Ascending aorta (tissue), 2 donors: ENCODE measurements around the gene PTPRB. TPM values are rescaled to one million over a fixed set of nuclear protein-coding genes. Genes with fewer than 3 reads are reported as not detected.

ENCODE experiments used
- DNase-seq, 2 donors: peaks; one replicate each; pipeline ENCODE4 v3.0.0-alpha.2; 2019; ENCODE audit warnings: low spot score in 2 of 2
- H3K27ac ChIP-seq, 2 donors: fragments of 200-600 bp; sonication (generic); one replicate each; pipeline ENCODE4 v1.5.1; 2016 to 2017; ENCODE audit warnings: mild to moderate bottlenecking in 1 of 2
- H3K27me3 ChIP-seq: fragments of 200-600 bp; sonication (generic); one replicate; pipeline ENCODE4 v1.5.1; 2017
- H3K36me3 ChIP-seq, 2 donors: fragments of 200-600 bp; sonication (generic); one replicate each; pipeline ENCODE4 v1.5.1; 2016
- H3K4me1 ChIP-seq, 2 donors: fragments of 200-600 bp; sonication (generic); one replicate each; pipeline ENCODE4 v1.5.1; 2016 to 2017; ENCODE audit warnings: mild to moderate bottlenecking in 1 of 2
- H3K4me3 ChIP-seq, 2 donors: fragments of 200-600 bp; sonication (generic); one replicate each; pipeline ENCODE4 v1.5.1; 2016 to 2017; ENCODE audit warnings: mild to moderate bottlenecking in 1 of 2
- H3K9me3 ChIP-seq, 2 donors: fragments of 200-600 bp; sonication (generic); one replicate each; pipeline ENCODE4 v1.5.1; 2016
- intact Hi-C: fragments of 100-400 bp; cut with DNase I; formaldehyde crosslinking; loops from one replicate; pipeline ENCODE4 v1.15.1; 2023
- total RNA-seq: library from RNA; depleted of rRNA; stranded (reverse); fragments of >200 nt; gene quantifications from one replicate; pipeline ENCODE4 v1.1.0, GENCODE V29; 2016
- TF ChIP-seq, protein P1 (sequence below), 3 experiments: fragments of 200-600 bp in 2 of 3; fragments of 450-650 bp in 1 of 3; sonication (generic) in 2 of 3; IDR thresholded peaks; one replicate each; pipeline ENCODE4 v1.5.1; 2016 to 2019; ENCODE audit warnings: antibody characterized with exemption in 3 of 3, mild to moderate bottlenecking in 1 of 3, moderate library complexity in 1 of 3

The PTPRB gene
- total RNA-seq = 49.5 TPM

- Histone ChIP-seq H3K36me3 (no peaks in the 10 kb centered on the region), H3K4me1 (no peaks in the 10 kb centered on the region), H3K27ac (no peak within 1 kb of the TSS), H3K27me3 (no peaks in the 10 kb centered on the region), H3K9me3 (no peaks in the 10 kb centered on the region), H3K4me3 (no peak within 1 kb of the TSS)
- intact Hi-C loops = no loop called here
- DNase-seq = no peak
- TF ChIP-seq, protein P1, sequence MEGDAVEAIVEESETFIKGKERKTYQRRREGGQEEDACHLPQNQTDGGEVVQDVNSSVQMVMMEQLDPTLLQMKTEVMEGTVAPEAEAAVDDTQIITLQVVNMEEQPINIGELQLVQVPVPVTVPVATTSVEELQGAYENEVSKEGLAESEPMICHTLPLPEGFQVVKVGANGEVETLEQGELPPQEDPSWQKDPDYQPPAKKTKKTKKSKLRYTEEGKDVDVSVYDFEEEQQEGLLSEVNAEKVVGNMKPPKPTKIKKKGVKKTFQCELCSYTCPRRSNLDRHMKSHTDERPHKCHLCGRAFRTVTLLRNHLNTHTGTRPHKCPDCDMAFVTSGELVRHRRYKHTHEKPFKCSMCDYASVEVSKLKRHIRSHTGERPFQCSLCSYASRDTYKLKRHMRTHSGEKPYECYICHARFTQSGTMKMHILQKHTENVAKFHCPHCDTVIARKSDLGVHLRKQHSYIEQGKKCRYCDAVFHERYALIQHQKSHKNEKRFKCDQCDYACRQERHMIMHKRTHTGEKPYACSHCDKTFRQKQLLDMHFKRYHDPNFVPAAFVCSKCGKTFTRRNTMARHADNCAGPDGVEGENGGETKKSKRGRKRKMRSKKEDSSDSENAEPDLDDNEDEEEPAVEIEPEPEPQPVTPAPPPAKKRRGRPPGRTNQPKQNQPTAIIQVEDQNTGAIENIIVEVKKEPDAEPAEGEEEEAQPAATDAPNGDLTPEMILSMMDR (IDR thresholded peaks at IDR 0.05) = no peak
Measured at GRCh38 chr12:70637303-70638085, at the start of gene PTPRB. PTPRB (minus strand) TSS chr12:70637429; CDS start chr12:70637395, 34 bp downstream.

DNA sequence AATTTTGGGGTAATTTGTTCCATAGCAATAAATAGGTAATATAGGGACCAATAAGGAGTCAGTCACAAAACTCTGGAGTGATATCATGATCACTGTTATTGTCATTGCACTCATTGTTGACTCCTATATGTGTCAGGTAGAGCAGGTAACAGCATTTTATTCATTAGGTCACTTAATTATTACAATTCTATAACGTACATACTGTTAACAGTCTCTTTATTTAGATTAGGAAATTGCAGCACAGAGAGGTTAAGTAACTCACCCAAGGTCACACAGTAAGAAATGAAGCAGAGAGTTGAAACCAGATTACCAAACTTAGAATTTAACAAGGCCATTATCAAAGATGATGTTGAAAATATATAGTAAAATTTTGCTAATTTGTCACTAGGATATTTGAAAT lies 49.7 kb upstream of the PTPRB start:
- no peak for DNase-seq
- H3K9me3 ChIP-seq = no peaks in the 10 kb centered on the region
- H3K27me3 ChIP-seq = no peaks in the 10 kb centered on the region
- no peaks in the 10 kb centered on the region for H3K36me3 ChIP-seq
- H3K4me3 ChIP-seq = no peak overlapping the region
- no peak overlapping the region for H3K27ac ChIP-seq
- intact Hi-C loops = no loop called here
- TF ChIP-seq, protein P1 (IDR thresholded peaks at IDR 0.05) = no peak
- no peaks in the 10 kb centered on the region for H3K4me1 ChIP-seq

DNA sequence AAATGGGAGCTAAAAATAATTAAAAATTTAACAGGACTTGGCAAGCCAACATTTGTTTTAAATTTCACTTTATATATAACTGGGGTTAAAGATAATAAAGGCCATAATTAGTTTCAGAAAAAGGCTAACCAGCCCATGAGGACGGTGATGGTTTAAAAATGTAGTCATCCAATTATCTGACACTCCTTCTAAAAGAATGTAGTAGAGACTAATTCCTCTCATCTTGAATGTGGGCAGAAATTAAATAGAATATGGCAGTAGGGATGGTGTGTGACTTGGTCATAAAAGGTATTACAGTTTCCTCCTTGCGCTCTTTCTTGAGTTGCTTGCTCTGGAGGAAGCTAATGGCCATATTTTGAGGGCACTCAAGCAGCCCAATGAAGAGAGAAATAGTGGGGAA lies 49.1 kb upstream of the PTPRB start:
- no peaks in the 10 kb centered on the region for H3K36me3 ChIP-seq
- no peak for DNase-seq
- H3K4me3 ChIP-seq = no peak overlapping the region
- no peaks in the 10 kb centered on the region for H3K4me1 ChIP-seq
- H3K27ac ChIP-seq = no peak overlapping the region
- no peaks in the 10 kb centered on the region for H3K9me3 ChIP-seq
- no peaks in the 10 kb centered on the region for H3K27me3 ChIP-seq
- TF ChIP-seq, protein P1 (IDR thresholded peaks at IDR 0.05) = no peak
- intact Hi-C loops = no loop called here

GRCh38 chr12:70683976-70684375 lies 46.7 kb upstream of the PTPRB start:
- Histone ChIP-seq H3K36me3 (no peaks in the 10 kb centered on the region), H3K9me3 (no peaks in the 10 kb centered on the region), H3K27ac (no peak overlapping the region), H3K4me3 (no peak overlapping the region), H3K4me1 (no peaks in the 10 kb centered on the region), H3K27me3 (no peaks in the 10 kb centered on the region)
- TF ChIP-seq, protein P1 (IDR thresholded peaks at IDR 0.05) = no peak
- DNase-seq = no peak
- intact Hi-C loops = no loop called here

DNA sequence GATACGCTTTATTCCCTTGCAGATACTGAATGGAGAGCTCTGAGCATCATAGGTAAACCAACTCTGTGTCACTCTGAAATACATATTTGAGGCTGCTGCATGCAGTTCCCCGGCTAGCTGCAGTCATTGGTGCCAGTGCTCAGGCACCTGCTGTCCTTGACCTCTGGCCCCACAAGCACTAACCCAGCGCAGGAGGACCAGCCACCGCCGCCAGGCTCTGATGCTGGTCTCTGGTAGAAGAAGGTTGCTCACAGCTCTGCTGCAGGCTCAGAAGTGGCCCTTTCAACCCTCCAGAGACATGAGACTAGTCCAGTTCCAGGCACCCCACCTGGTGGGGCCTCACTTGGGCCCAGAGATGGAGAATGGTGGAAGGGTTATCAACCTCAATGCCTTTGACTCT lies 34.5 kb upstream of the PTPRB start:
- Histone ChIP-seq H3K27me3 (no peaks in the 10 kb centered on the region), H3K36me3 (no peaks in the 10 kb centered on the region), H3K27ac (no peak overlapping the region), H3K4me3 (no peak overlapping the region), H3K9me3 (no peaks in the 10 kb centered on the region), H3K4me1 (no peaks in the 10 kb centered on the region)
- no peak for DNase-seq
- intact Hi-C loops = no loop called here
- TF ChIP-seq, protein P1 (IDR thresholded peaks at IDR 0.05) = no peak
